Osteoblast (primary cell): ENCODE results near the gene SNX24. TPM values are rescaled to one million over a fixed set of nuclear protein-coding genes. Genes with fewer than 3 reads are reported as not detected.
A peak's percentile ranks its signal among the peaks of the same experiment; 100 is the strongest.

ENCODE experiments used
- DNase-seq: peaks from one replicate; pipeline ENCODE4 v3.0.0; 2011; ENCODE audit warnings: low spot score, mixed read lengths; ENCODE audit not compliant: insufficient read length; ENCODE audit errors: missing footprints
- H2AFZ ChIP-seq: 2 replicates; pipeline ENCODE4 v1.6.0; 2011; ENCODE audit warnings: mild to moderate bottlenecking, low read length
- H3K27ac ChIP-seq: 2 replicates; pipeline ENCODE4 v1.5.1; 2011; ENCODE audit warnings: mild to moderate bottlenecking, low read depth, low read length, moderate library complexity
- H3K27me3 ChIP-seq: 2 replicates; pipeline ENCODE4 v1.6.0; 2012; ENCODE audit warnings: mild to moderate bottlenecking, control low read depth, inconsistent platforms, low read length, moderate library complexity; ENCODE audit not compliant: insufficient read depth
- H3K36me3 ChIP-seq: 2 replicates; pipeline ENCODE4 v1.5.1; 2011; ENCODE audit warnings: mild to moderate bottlenecking, low read length, control low read depth, moderate library complexity; ENCODE audit not compliant: insufficient read depth
- H3K4me1 ChIP-seq: 2 replicates; pipeline ENCODE4 v1.5.1; 2011; ENCODE audit warnings: mild to moderate bottlenecking, low read length, control low read depth, moderate library complexity; ENCODE audit not compliant: insufficient read depth
- H3K4me2 ChIP-seq: 2 replicates; pipeline ENCODE4 v1.6.0; 2011; ENCODE audit warnings: mild to moderate bottlenecking, low read length; ENCODE audit not compliant: insufficient read depth
- H3K4me3 ChIP-seq: fragments of 200-600 bp; sonication (generic); 3 replicates; pipeline ENCODE4 v1.5.1; 2012; ENCODE audit warnings: mild to moderate bottlenecking, low read length, inconsistent platforms; ENCODE audit not compliant: insufficient read depth
- H3K79me2 ChIP-seq: 2 replicates; pipeline ENCODE4 v1.6.0; 2012; ENCODE audit warnings: mild to moderate bottlenecking, low read length, control low read depth, inconsistent platforms; ENCODE audit not compliant: insufficient read depth
- H3K9me3 ChIP-seq: 2 replicates; pipeline ENCODE4 v1.5.1; 2011; ENCODE audit warnings: low read depth, low read length, control low read depth
- H4K20me1 ChIP-seq: 2 replicates; pipeline ENCODE4 v1.6.0; 2012; ENCODE audit warnings: mild to moderate bottlenecking, low read length, control low read depth; ENCODE audit not compliant: insufficient read depth
- total RNA-seq: library from RNA; depleted of rRNA; stranded (reverse); fragments of >200 nt; gene quantifications from 2 replicates; pipeline ENCODE4 v1.2.3, GENCODE V29; 2012
- TF ChIP-seq, protein P1 (sequence below): IDR thresholded peaks from 2 replicates; pipeline ENCODE4 v1.5.1; 2011; ENCODE audit warnings: mild to moderate bottlenecking, low read depth, low read length, moderate library complexity; ENCODE audit errors: extremely low read depth

SNX24 gene
- total RNA-seq, 1 donor: 26.4 TPM

DNA sequence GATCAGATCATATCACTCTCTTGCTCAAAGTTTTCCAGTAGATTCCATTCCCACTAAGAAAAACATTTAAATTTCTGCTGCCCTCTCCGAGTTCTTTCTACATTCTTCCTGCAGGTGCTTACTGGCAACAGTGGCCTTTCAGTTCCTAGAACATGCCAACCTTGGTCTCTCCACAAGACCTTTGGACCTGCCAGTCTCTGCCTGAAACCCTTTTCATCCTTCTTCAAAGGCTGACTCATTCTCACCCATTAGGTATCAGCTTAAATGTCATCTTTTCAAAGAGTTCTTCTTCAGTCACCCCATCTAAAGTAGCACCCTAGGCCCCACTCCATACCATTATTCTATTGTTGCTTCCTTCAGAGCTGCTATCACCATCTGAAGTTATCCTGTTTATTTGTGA lies 169.3 kb downstream of the SNX24 start:
- no peaks in the 10 kb centered on the region for H3K27me3 ChIP-seq
- no peaks in the 10 kb centered on the region for H3K9me3 ChIP-seq
- TF ChIP-seq, protein P1, sequence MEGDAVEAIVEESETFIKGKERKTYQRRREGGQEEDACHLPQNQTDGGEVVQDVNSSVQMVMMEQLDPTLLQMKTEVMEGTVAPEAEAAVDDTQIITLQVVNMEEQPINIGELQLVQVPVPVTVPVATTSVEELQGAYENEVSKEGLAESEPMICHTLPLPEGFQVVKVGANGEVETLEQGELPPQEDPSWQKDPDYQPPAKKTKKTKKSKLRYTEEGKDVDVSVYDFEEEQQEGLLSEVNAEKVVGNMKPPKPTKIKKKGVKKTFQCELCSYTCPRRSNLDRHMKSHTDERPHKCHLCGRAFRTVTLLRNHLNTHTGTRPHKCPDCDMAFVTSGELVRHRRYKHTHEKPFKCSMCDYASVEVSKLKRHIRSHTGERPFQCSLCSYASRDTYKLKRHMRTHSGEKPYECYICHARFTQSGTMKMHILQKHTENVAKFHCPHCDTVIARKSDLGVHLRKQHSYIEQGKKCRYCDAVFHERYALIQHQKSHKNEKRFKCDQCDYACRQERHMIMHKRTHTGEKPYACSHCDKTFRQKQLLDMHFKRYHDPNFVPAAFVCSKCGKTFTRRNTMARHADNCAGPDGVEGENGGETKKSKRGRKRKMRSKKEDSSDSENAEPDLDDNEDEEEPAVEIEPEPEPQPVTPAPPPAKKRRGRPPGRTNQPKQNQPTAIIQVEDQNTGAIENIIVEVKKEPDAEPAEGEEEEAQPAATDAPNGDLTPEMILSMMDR: no peak
- no peaks in the 10 kb centered on the region for H3K4me1 ChIP-seq
- H4K20me1 ChIP-seq: no peaks in the 10 kb centered on the region
- H3K27ac ChIP-seq: no peak overlapping the region
- H3K4me3 ChIP-seq: no peak overlapping the region
- no peak overlapping the region for H3K4me2 ChIP-seq
- H3K79me2 ChIP-seq: no peaks in the 10 kb centered on the region
- DNase-seq: no peak
- no peaks in the 10 kb centered on the region for H3K36me3 ChIP-seq
- no peak overlapping the region for H2AFZ ChIP-seq

DNA sequence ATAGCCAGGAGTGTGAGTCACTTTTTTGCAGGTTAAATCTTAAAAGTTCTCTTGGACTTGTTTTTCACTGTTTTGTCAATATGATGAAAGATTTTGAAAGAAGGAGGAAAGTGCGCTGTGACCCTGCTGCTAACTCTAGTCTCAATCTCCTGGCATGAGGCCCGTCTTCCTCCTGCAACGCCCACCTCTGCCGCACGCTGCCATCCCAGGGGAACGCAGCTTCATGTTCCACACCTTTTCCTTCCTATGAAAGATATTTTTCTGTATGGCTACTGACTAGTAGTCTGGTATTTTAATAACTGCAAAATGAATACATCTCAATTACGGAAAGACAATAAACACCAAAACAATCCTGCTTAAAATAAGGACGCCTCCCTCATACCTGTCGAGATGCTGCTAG lies 182.8 kb downstream of the SNX24 start:
- TF ChIP-seq, protein P1: no peak
- Histone ChIP-seq H3K9me3 (no peaks in the 10 kb centered on the region), H3K79me2 (peaks cover 10% of the 10 kb centered on the region), H3K4me1 (no peaks in the 10 kb centered on the region), H3K4me2 (no peak overlapping the region), H3K36me3 (peaks cover 38% of the 10 kb centered on the region), H2AFZ (no peak overlapping the region), H4K20me1 (no peaks in the 10 kb centered on the region), H3K27ac (no peak overlapping the region), H3K27me3 (no peaks in the 10 kb centered on the region), H3K4me3 (no peak overlapping the region)
- no peak for DNase-seq

DNA sequence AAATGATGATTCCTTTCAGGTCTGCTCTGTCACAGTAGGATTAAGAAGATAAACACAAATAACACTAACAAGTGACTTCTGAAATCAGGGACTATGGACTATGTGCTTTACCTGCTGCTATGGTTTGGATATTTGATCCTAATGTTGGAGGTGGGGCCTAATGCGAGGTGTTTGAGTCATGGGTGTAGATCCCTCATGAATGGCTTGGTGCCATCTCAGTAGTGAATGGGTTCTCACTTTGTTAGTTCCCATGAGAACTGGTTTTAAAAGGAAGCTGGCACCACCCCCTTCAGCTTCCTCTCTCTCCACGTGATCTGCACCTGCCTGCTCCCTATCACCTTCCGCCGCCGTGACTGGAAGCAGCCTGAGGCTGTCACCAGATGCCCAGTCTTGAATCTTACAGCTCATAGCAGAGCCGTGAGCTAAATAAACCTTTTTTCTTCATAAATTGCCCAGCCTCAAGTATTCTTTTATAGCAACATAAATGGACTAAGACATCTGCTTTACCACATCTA lies 187.8 kb downstream of the SNX24 start:
- DNase-seq: no peak
- Histone ChIP-seq H3K4me1 (peaks cover 7% of the 10 kb centered on the region), H3K27ac (no peak overlapping the region), H3K36me3 (peaks cover 5% of the 10 kb centered on the region), H2AFZ (no peak overlapping the region), H3K27me3 (no peaks in the 10 kb centered on the region), H4K20me1 (peaks cover 17% of the 10 kb centered on the region), H3K9me3 (no peaks in the 10 kb centered on the region), H3K4me3 (no peak overlapping the region), H3K79me2 (peaks cover 25% of the 10 kb centered on the region), H3K4me2 (no peak overlapping the region)
- TF ChIP-seq, protein P1: no peak

GRCh38 chr5:123035360-123035917 lies 190.0 kb downstream of the SNX24 start:
- TF ChIP-seq, protein P1: no peak
- no peaks in the 10 kb centered on the region for H3K27me3 ChIP-seq
- no peak overlapping the region for H3K27ac ChIP-seq
- H3K4me1 ChIP-seq: peaks cover 7% of the 10 kb centered on the region
- H4K20me1 ChIP-seq: peaks cover 17% of the 10 kb centered on the region
- no peak for DNase-seq
- H3K4me2 ChIP-seq: peak overlapping the region; percentile 89
- H3K9me3 ChIP-seq: no peaks in the 10 kb centered on the region
- H3K36me3 ChIP-seq: no peaks in the 10 kb centered on the region
- H3K79me2 ChIP-seq: peaks cover 25% of the 10 kb centered on the region
- peak overlapping the region; percentile 92 for H2AFZ ChIP-seq
- H3K4me3 ChIP-seq: peak overlapping the region; percentile 90
